HG03175 (cell line): Measurements from ENCODE around the gene IFI27L2.

Experiments used
- ATAC-seq: cut with Tn5 transposase; IDR thresholded peaks from one replicate; pipeline ENCODE4 v1.9.1; 2021; ENCODE audit warnings: mild to moderate bottlenecking, moderate library complexity; ENCODE audit not compliant: unreplicated experiment

The IFI27L2 gene

GRCh38 chr14:94153750-94154342, 24.4 kb upstream of the IFI27L2 start:
- ATAC-seq = no peak

- no peak for ATAC-seq
Measured at GRCh38 chr14:94152676-94153075, 23.3 kb upstream of the IFI27L2 start.

- no peak for ATAC-seq
Measured at GRCh38 chr14:94145902-94146527, 16.6 kb upstream of the IFI27L2 start.

GRCh38 chr14:94144765-94145164, 15.4 kb upstream of the IFI27L2 start:
- ATAC-seq = no peak

GRCh38 chr14:94143711-94144110, 14.3 kb upstream of the IFI27L2 start:
- no peak for ATAC-seq

- ATAC-seq = no peak
Measured at GRCh38 chr14:94143239-94143638, 13.8 kb upstream of the IFI27L2 start.

GRCh38 chr14:94142836-94143235, 13.4 kb upstream of the IFI27L2 start:
- ATAC-seq = no peak

- ATAC-seq = no peak
Measured at GRCh38 chr14:94142247-94142646, 12.8 kb upstream of the IFI27L2 start.

- ATAC-seq = no peak
Measured at GRCh38 chr14:94139421-94139820, 10.0 kb upstream of the IFI27L2 start.

GRCh38 chr14:94139006-94139405, 9.6 kb upstream of the IFI27L2 start:
- no peak for ATAC-seq

GRCh38 chr14:94138251-94138650, 8.8 kb upstream of the IFI27L2 start:
- ATAC-seq = no peak

GRCh38 chr14:94136575-94137331, 7.3 kb upstream of the IFI27L2 start:
- ATAC-seq = peak; percentile 74

GRCh38 chr14:94135476-94135875, 6.1 kb upstream of the IFI27L2 start:
- no peak for ATAC-seq

- no peak for ATAC-seq
Measured at GRCh38 chr14:94132285-94132887, 3.0 kb upstream of the IFI27L2 start.

- no peak for ATAC-seq
Measured at GRCh38 chr14:94129758-94130414, 482 bp upstream of the IFI27L2 start.

- ATAC-seq = no peak
Measured at GRCh38 chr14:94128216-94128839, 1.1 kb downstream of the IFI27L2 start.

GRCh38 chr14:94127330-94127729, 2.1 kb downstream of the IFI27L2 start:
- no peak for ATAC-seq

- no peak for ATAC-seq
Measured at GRCh38 chr14:94126800-94127199, 2.6 kb downstream of the IFI27L2 start.

GRCh38 chr14:94126419-94126677, 3.1 kb downstream of the IFI27L2 start:
- ATAC-seq = no peak

GRCh38 chr14:94125659-94126418, 3.6 kb downstream of the IFI27L2 start:
- no peak for ATAC-seq
